GM23248 (cell line): ENCODE results near the gene KCNJ18. TPM values are rescaled to one million over a fixed set of nuclear protein-coding genes. Genes with fewer than 3 reads are reported as not detected.
"Not testable (repeated sequence)": the region's sequence is repeated elsewhere in the genome, so short reads cannot be mapped to it uniquely, and the experiment has no call there.

Source experiments
- DNase-seq: peaks from one replicate; pipeline ENCODE4 v3.0.0-alpha.2; 2015
- H2AFZ ChIP-seq: fragments of 200-600 bp; sonication (generic); 2 replicates; pipeline ENCODE4 v1.6.1; 2016; ENCODE audit warnings: antibody characterized with exemption
- H3F3A ChIP-seq: fragments of 200-600 bp; sonication (generic); 2 replicates; pipeline ENCODE4 v1.6.1; 2016; ENCODE audit warnings: mild to moderate bottlenecking, antibody characterized with exemption, mixed run types; ENCODE audit not compliant: insufficient read depth
- H3K27ac ChIP-seq: fragments of 200-600 bp; sonication (generic); 2 replicates; pipeline ENCODE4 v1.5.1; 2016; ENCODE audit warnings: mild to moderate bottlenecking
- H3K27me3 ChIP-seq: fragments of 200-600 bp; sonication (generic); replicated peaks from 2 replicates; pipeline ENCODE4 v1.6.1; 2016; ENCODE audit warnings: mild to moderate bottlenecking; ENCODE audit not compliant: insufficient read depth
- H3K36me3 ChIP-seq: fragments of 200-600 bp; sonication (generic); 2 replicates; pipeline ENCODE4 v1.6.1; 2016; ENCODE audit warnings: low read depth, mild to moderate bottlenecking
- H3K4me1 ChIP-seq: fragments of 200-600 bp; sonication (generic); 2 replicates; pipeline ENCODE4 v1.6.1; 2016; ENCODE audit warnings: mild to moderate bottlenecking; ENCODE audit not compliant: insufficient read depth
- H3K4me2 ChIP-seq: fragments of 200-600 bp; sonication (generic); one replicate; pipeline ENCODE4 v1.6.1; 2016; ENCODE audit warnings: mild to moderate bottlenecking; ENCODE audit not compliant: unreplicated experiment
- H3K4me3 ChIP-seq: fragments of 200-600 bp; sonication (generic); 2 replicates; pipeline ENCODE4 v1.5.1; 2016; ENCODE audit warnings: mild to moderate bottlenecking
- H3K79me2 ChIP-seq: fragments of 200-600 bp; sonication (generic); 2 replicates; pipeline ENCODE4 v1.6.1; 2016; ENCODE audit warnings: mild to moderate bottlenecking; ENCODE audit not compliant: insufficient read depth
- H3K9ac ChIP-seq: fragments of 200-600 bp; sonication (generic); 2 replicates; pipeline ENCODE4 v1.6.1; 2016; ENCODE audit warnings: mild to moderate bottlenecking
- H3K9me2 ChIP-seq: fragments of 200-600 bp; sonication (generic); 2 replicates; pipeline ENCODE4 v1.6.1; 2016; ENCODE audit warnings: mixed run types, mild to moderate bottlenecking, moderate library complexity; ENCODE audit not compliant: insufficient read depth
- H3K9me3 ChIP-seq: fragments of 200-600 bp; sonication (generic); one replicate; pipeline ENCODE4 v1.6.1; 2017; ENCODE audit warnings: low read depth
- H4K20me1 ChIP-seq: fragments of 200-600 bp; sonication (generic); 2 replicates; pipeline ENCODE4 v1.6.0; 2016; ENCODE audit not compliant: insufficient read depth
- WGBS, 2 experiments: methylation state at CpG; one replicate each; pipeline ENCODE4 v1.1.6; 2015 to 2017; ENCODE audit warnings: low lambda C conversion rate in 2 of 2, low coverage in 1 of 2; ENCODE audit errors: missing lambda C conversion rate in 2 of 2; 5-methylcytosine and 5-hydroxymethylcytosine counted together
- in situ Hi-C: fragments of 300-500 bp; cut with MboI; formaldehyde crosslinking; loops from 2 replicates; pipeline ENCODE4 v1.15.0; 2020
- polyA plus RNA-seq: library from polyadenylated mRNA; unstranded; fragments of >200 nt; fragmentation: Nextera tagmentation; extraction: Ambion mirVana; gene quantifications from 2 replicates; pipeline ENCODE4 v1.2.1, GENCODE V29; 2016
- total RNA-seq: library from RNA; depleted of rRNA; stranded (reverse); fragments of >200 nt; shearing (Covaris generic); gene quantifications from 2 replicates; pipeline ENCODE4 v1.2.3, GENCODE V29; 2014

Gene KCNJ18
- total and polyA plus RNA-seq, 2 experiments from 2014 or later: not detected

DNA sequence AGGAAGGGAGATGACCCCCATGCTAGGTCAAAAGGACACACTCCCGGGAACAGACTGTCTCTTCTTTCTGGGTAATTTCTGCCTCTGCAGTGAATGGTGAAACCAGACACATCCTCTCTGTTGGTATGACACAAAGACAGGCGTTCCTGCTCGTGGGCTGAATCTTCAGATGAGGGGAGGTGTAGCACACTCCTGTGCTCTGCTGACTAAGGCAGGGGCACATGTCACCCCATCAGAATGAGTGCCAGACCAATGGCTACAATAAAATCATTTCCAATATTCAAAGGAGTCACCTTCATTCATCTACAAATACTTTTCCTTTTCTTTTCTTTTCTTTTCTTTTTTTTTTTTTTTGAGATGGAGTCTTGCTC is 24.2 kb upstream of the KCNJ18 start:
- H3K9ac ChIP-seq, H3K79me2 ChIP-seq, H2AFZ ChIP-seq, H3K9me2 ChIP-seq, H3K27me3 ChIP-seq, in situ Hi-C loops, H3K36me3 ChIP-seq, H3K4me3 ChIP-seq, H3K9me3 ChIP-seq, DNase-seq, H3K4me2 ChIP-seq, H3F3A ChIP-seq, H3K27ac ChIP-seq, H3K4me1 ChIP-seq, H4K20me1 ChIP-seq: not testable (repeated sequence)
- WGBS, 2 experiments: 29 to 33% methylated on average over 3 of the region's 3 CpGs

- H3K4me1 ChIP-seq, H3K9ac ChIP-seq, H2AFZ ChIP-seq, DNase-seq, H3K27me3 ChIP-seq, H3K27ac ChIP-seq, H3K4me2 ChIP-seq, H3F3A ChIP-seq, H3K4me3 ChIP-seq, H4K20me1 ChIP-seq, H3K79me2 ChIP-seq, H3K36me3 ChIP-seq, H3K9me3 ChIP-seq, in situ Hi-C loops, H3K9me2 ChIP-seq: not testable (repeated sequence)
- 49 to 58% methylated on average over 13 of the region's 13 CpGs for WGBS, 2 experiments
Observed at GRCh38 chr17:21668746-21669508, 23.4 kb upstream of the KCNJ18 start.

DNA sequence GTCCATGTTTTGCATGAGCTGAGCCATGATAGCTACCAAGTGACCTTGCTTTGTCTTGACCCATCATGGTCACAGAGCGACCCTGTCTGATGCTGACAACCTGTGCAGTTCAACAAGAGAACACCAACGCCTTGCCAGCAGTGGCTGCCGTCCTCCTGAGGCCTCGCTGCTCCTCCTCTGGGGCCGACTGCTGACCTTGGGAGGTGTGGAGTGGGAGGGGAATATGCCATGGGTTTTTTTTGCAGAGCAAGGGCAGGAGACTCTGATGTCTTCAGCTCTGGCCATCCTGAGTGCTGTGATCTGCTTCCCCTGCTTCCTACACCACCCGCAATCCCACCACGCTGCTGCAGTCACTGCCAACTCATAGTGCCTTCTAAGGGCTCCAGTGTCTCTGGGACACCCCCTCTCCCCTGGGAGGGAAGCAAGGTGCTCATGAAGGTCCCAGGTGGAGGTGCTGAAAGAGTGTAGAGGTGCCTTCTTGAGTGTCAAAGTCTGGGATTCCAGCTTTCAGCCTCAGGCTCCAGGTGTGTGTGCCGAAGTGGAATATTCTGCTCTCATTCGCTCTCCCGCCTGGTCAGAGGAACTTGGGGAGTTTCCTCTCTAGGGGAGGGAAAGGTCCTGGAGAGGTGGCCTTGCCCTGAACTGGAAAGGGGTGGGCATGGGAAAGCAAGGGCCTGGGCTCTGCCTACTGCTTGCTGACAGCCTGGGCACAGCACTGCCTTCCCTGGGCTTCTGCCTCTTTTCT is 22.5 kb upstream of the KCNJ18 start:
- H3K36me3 ChIP-seq, H3K27ac ChIP-seq, H3F3A ChIP-seq, H3K4me1 ChIP-seq, DNase-seq, H3K4me3 ChIP-seq, H3K9me3 ChIP-seq, H3K27me3 ChIP-seq, H3K4me2 ChIP-seq, in situ Hi-C loops, H3K9ac ChIP-seq, H3K9me2 ChIP-seq, H4K20me1 ChIP-seq, H2AFZ ChIP-seq, H3K79me2 ChIP-seq: not testable (repeated sequence)
- 53 to 61% methylated on average over 10 of the region's 10 CpGs for WGBS, 2 experiments

DNA sequence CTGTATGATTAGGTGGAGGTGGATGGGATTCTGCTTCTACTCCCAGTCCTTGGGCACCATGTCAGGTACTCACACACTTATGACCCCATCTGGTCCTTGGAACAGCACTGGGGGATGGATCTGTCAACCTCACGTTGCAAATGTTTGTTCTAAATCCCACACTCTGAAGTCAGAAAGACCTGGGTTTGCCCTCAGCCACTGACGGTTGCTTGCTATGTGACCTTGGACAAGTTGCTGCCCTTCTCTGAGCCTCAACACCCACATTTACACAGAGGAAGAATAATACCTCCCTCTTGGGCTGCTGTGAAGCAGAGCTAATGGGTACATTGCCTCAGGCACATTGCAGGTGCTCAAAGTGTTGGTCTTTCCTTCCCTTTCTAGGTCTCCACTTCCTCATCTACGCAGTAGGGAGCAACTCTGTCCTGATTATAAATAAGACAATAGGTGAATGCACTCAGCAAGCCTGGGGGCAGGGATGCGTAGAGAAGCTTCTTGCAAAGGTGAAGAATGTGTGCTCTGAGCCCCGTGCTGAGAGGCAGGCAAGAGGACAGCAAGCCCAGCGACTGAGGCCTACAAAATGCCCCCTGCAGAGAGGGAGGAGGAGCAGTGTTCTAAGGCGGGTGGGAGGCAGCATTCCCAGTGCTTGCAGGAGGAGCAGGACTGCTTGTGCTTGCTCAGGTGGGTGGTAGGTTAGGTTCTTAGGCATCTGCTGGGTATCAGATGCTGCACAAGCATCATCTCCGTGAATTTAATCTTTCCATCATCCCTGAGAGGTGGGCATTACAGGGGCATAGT is 21.8 kb upstream of the KCNJ18 start:
- H3K9me2 ChIP-seq, H3K4me3 ChIP-seq, in situ Hi-C loops: not testable (repeated sequence)

DNA sequence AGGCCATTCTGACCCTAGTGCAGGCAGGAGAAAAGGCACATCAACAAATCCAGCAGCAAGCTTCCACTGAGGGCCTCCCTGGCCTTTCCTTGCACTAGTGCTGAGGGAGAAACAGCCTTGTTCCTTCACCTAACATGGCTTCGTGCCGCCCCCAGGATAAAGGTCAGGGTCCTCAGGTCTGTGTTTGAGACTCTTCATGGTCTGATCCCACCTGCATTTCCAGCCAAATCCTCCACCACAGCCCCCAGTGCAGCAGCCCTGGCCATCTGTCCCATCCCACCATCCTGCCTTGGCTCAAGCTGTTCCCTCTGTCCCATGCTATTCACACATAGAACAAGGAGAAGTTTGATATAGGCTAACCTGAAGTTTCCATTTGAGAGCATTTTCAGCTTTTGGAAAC is 20.9 kb upstream of the KCNJ18 start:
- H3K36me3 ChIP-seq, H3K9me3 ChIP-seq, DNase-seq, H2AFZ ChIP-seq, H3K4me3 ChIP-seq, H3K9me2 ChIP-seq, H3K4me2 ChIP-seq, H3K4me1 ChIP-seq, H3K27me3 ChIP-seq, H3F3A ChIP-seq, H3K9ac ChIP-seq, H3K27ac ChIP-seq, H3K79me2 ChIP-seq, in situ Hi-C loops, H4K20me1 ChIP-seq: not testable (repeated sequence)
- 40 to 60% methylated on average over 2 of the region's 2 CpGs for WGBS, 2 experiments

More for the DNA sequence above, 21.8 kb upstream of the KCNJ18 start:
- H2AFZ ChIP-seq, H3K79me2 ChIP-seq, H4K20me1 ChIP-seq, H3K9me3 ChIP-seq, H3K27ac ChIP-seq, H3K9ac ChIP-seq, H3K36me3 ChIP-seq, DNase-seq, H3K4me1 ChIP-seq, H3K27me3 ChIP-seq, H3F3A ChIP-seq, H3K4me2 ChIP-seq: not testable (repeated sequence)
- 25 to 30% methylated on average over 8 of the region's 8 CpGs for WGBS, 2 experiments

DNA sequence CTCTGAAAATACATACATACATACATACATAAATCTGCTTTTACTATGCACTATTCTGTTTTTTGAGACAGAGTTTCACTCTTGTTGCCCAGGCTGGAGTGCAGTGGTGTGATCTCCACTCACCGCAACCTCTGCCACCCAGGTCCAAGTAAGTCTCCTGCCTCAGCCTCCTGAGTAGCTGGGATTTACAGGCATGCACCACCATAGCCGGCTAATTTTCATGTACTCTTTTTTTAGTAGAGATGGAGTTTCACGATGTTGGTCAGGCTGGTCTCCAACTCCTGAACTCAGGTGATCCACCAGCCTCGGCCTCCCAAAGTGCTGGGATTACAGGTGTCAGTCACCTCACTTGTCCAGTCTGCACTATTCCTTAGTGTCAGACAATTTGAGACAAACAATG is 20.5 kb upstream of the KCNJ18 start:
- H3K36me3 ChIP-seq, H3K9me3 ChIP-seq, H3K4me3 ChIP-seq, DNase-seq, H3K4me2 ChIP-seq, H3K27me3 ChIP-seq, in situ Hi-C loops, H3F3A ChIP-seq, H3K9me2 ChIP-seq, H3K4me1 ChIP-seq, H3K9ac ChIP-seq, H4K20me1 ChIP-seq, H2AFZ ChIP-seq, H3K27ac ChIP-seq, H3K79me2 ChIP-seq: not testable (repeated sequence)
- WGBS, 2 experiments: 48 to 49% methylated on average over 4 of the region's 4 CpGs

- H3K9me3 ChIP-seq, H3K27me3 ChIP-seq, H3K27ac ChIP-seq, H2AFZ ChIP-seq, H3K4me1 ChIP-seq, H3K79me2 ChIP-seq, H3K4me3 ChIP-seq, H3F3A ChIP-seq, H3K36me3 ChIP-seq, H3K4me2 ChIP-seq, H3K9me2 ChIP-seq, H4K20me1 ChIP-seq, H3K9ac ChIP-seq, DNase-seq, in situ Hi-C loops: not testable (repeated sequence)
- 70 to 73% methylated on average over 31 of the region's 31 CpGs for WGBS, 2 experiments
Observed at GRCh38 chr17:21673451-21674241, 18.7 kb upstream of the KCNJ18 start.
